ENCODE measurements around the gene MALRD1. TPM values are rescaled to one million over a fixed set of nuclear protein-coding genes. Genes with fewer than 3 reads are reported as not detected.

Gene MALRD1
- total and polyA plus RNA-seq, 2 of the 8 experiments (the other 6 are each of a cell fraction or from before 2014, with no cell fraction given): 0.32 to 0.35 TPM

- TF ChIP-seq RNF2 (IDR thresholded peaks at IDR 0.05; ENCODE audit: borderline replicate concordance, low read depth, low read length, missing control alignments, poor library complexity, severe bottlenecking): no peak
- TF ChIP-seq, protein P1, sequence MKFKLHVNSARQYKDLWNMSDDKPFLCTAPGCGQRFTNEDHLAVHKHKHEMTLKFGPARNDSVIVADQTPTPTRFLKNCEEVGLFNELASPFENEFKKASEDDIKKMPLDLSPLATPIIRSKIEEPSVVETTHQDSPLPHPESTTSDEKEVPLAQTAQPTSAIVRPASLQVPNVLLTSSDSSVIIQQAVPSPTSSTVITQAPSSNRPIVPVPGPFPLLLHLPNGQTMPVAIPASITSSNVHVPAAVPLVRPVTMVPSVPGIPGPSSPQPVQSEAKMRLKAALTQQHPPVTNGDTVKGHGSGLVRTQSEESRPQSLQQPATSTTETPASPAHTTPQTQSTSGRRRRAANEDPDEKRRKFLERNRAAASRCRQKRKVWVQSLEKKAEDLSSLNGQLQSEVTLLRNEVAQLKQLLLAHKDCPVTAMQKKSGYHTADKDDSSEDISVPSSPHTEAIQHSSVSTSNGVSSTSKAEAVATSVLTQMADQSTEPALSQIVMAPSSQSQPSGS (IDR thresholded peaks at IDR 0.05; ENCODE audit: low read length): no peak
- TF ChIP-seq TBP (IDR thresholded peaks at IDR 0.05; ENCODE audit: low read depth, low read length): no peak
- TF ChIP-seq E2F6 (IDR thresholded peaks at IDR 0.05): no peak
- no peak for TF ChIP-seq CEBPB (IDR thresholded peaks at IDR 0.05; ENCODE audit: low read depth, low read length)
- TF ChIP-seq BACH1 (IDR thresholded peaks at IDR 0.05; ENCODE audit: low read length): no peak
- no peak for TF ChIP-seq JUND (IDR thresholded peaks at IDR 0.05; ENCODE audit: low read length)
Observed at GRCh38 chr10:19133992-19134391, 85.4 kb downstream of the MALRD1 start (continued).
